ENCODE results near the gene LAMA5. TPM values are rescaled to one million over a fixed set of nuclear protein-coding genes. Genes with fewer than 3 reads are reported as not detected.
A peak's percentile ranks its signal among the peaks of the same experiment; 100 is the strongest.

Gene LAMA5
- total RNA-seq, 2 donors from 2014 or later = 315 to 369 TPM

GRCh38 chr20:62354811-62355341, 12.2 kb downstream of the LAMA5 start:
- peaks cover 39% of the 10 kb centered on the region for H3K36me3 ChIP-seq (ENCODE audit: control insufficient read depth, insufficient read depth, low read length)
- TF ChIP-seq CTCF (conservative IDR thresholded peaks at IDR 0.05) = no peak
- no peak overlapping the region for H3K4me3 ChIP-seq (ENCODE audit: low read length)
- no peak overlapping the region for H3K9ac ChIP-seq (ENCODE audit: extremely low read depth, low read length, poor library complexity, severe bottlenecking)
- DNase-seq = peak; percentile 44
- H3K27me3 ChIP-seq (ENCODE audit: control insufficient read depth, insufficient read depth, low read length, poor library complexity, severe bottlenecking) = no peaks in the 10 kb centered on the region
- 66 to 76% methylated on average over 6 to 16 of the region's 16 CpGs for WGBS, 2 experiments (ENCODE audit: insufficient coverage in 1 of 2, insufficient read length in 1 of 2)
- Mint-ChIP-seq H3K27ac (peak overlapping the region; percentile 35), H3K4me1 (peaks cover 7% of the 10 kb centered on the region), H3K4me3 (no peak overlapping the region), H3K27me3 (ENCODE audit: insufficient read depth) (no peaks in the 10 kb centered on the region), H3K9me3 (peaks cover 2% of the 10 kb centered on the region), H3K36me3 (ENCODE audit: low read depth) (peaks cover 19% of the 10 kb centered on the region)
- H3K27ac ChIP-seq (ENCODE audit: low read depth, low read length) = no peak overlapping the region
- peaks cover 14% of the 10 kb centered on the region for H3K4me1 ChIP-seq (ENCODE audit: control insufficient read depth, insufficient read depth, low read length)
- H3K9me3 ChIP-seq (ENCODE audit: control insufficient read depth, low read length) = peaks cover 3% of the 10 kb centered on the region

GRCh38 chr20:62354031-62354808, 12.9 kb downstream of the LAMA5 start:
- TF ChIP-seq CTCF (conservative IDR thresholded peaks at IDR 0.05) = no peak
- Mint-ChIP-seq H3K4me3 (no peak overlapping the region), H3K4me1 (peaks cover 7% of the 10 kb centered on the region), H3K9me3 (peaks cover 6% of the 10 kb centered on the region), H3K27me3 (ENCODE audit: insufficient read depth) (no peaks in the 10 kb centered on the region), H3K36me3 (ENCODE audit: low read depth) (peaks cover 24% of the 10 kb centered on the region), H3K27ac (no peak overlapping the region)
- WGBS, 2 experiments (ENCODE audit: insufficient coverage in 1 of 2, insufficient read length in 1 of 2) = 79 to 87% methylated on average over 9 to 14 of the region's 14 CpGs
- no peaks in the 10 kb centered on the region for H3K27me3 ChIP-seq (ENCODE audit: control insufficient read depth, insufficient read depth, low read length, poor library complexity, severe bottlenecking)
- H3K27ac ChIP-seq (ENCODE audit: low read depth, low read length) = no peak overlapping the region
- H3K36me3 ChIP-seq (ENCODE audit: control insufficient read depth, insufficient read depth, low read length) = peaks cover 44% of the 10 kb centered on the region
- DNase-seq = peak; percentile 53
- no peak overlapping the region for H3K9ac ChIP-seq (ENCODE audit: extremely low read depth, low read length, poor library complexity, severe bottlenecking)
- H3K4me1 ChIP-seq (ENCODE audit: control insufficient read depth, insufficient read depth, low read length) = peaks cover 14% of the 10 kb centered on the region
- no peak overlapping the region for H3K4me3 ChIP-seq (ENCODE audit: low read length)
- peaks cover 4% of the 10 kb centered on the region for H3K9me3 ChIP-seq (ENCODE audit: control insufficient read depth, low read length)

GRCh38 chr20:62353289-62354030, 13.7 kb downstream of the LAMA5 start:
- DNase-seq = no peak
- H3K4me3 Mint-ChIP-seq = no peak overlapping the region
- H3K27me3 Mint-ChIP-seq (ENCODE audit: insufficient read depth) = no peaks in the 10 kb centered on the region
- no peak overlapping the region for H3K27ac Mint-ChIP-seq
- Histone ChIP-seq H3K36me3 (ENCODE audit: control insufficient read depth, insufficient read depth, low read length) (peaks cover 49% of the 10 kb centered on the region), H3K27me3 (ENCODE audit: control insufficient read depth, insufficient read depth, low read length, poor library complexity, severe bottlenecking) (no peaks in the 10 kb centered on the region), H3K9me3 (ENCODE audit: control insufficient read depth, low read length) (peaks cover 9% of the 10 kb centered on the region), H3K4me1 (ENCODE audit: control insufficient read depth, insufficient read depth, low read length) (peaks cover 14% of the 10 kb centered on the region), H3K9ac (ENCODE audit: extremely low read depth, low read length, poor library complexity, severe bottlenecking) (no peak overlapping the region), H3K4me3 (ENCODE audit: low read length) (no peak overlapping the region), H3K27ac (ENCODE audit: low read depth, low read length) (no peak overlapping the region)
- TF ChIP-seq CTCF (conservative IDR thresholded peaks at IDR 0.05) = no peak
- H3K9me3 Mint-ChIP-seq = peaks cover 14% of the 10 kb centered on the region
- peaks cover 31% of the 10 kb centered on the region for H3K36me3 Mint-ChIP-seq (ENCODE audit: low read depth)
- WGBS, 2 experiments (ENCODE audit: insufficient coverage in 1 of 2, insufficient read length in 1 of 2) = 94 to 99% methylated on average over 7 to 16 of the region's 16 CpGs
- peaks cover 7% of the 10 kb centered on the region for H3K4me1 Mint-ChIP-seq

Data from endodermal cell (in vitro differentiated cells).